H9 (cell line): Measurements from ENCODE around the gene NKAIN2. TPM values are rescaled to one million over a fixed set of nuclear protein-coding genes. Genes with fewer than 3 reads are reported as not detected.

ENCODE experiments used
- DNase-seq: peaks from one replicate; pipeline ENCODE4 v3.0.0-alpha.2; 2017
- H2AFZ ChIP-seq: one replicate; pipeline ENCODE4 v1.6.1; 2013; ENCODE audit warnings: mild to moderate bottlenecking, low read length, control low read depth, moderate library complexity
- H2AK5ac ChIP-seq: 2 replicates; pipeline ENCODE4 v1.6.1; 2013; ENCODE audit warnings: low read length, control low read depth, mixed read lengths; ENCODE audit not compliant: insufficient read length
- H2BK120ac ChIP-seq: one replicate; pipeline ENCODE4 v1.6.1; 2013; ENCODE audit warnings: low read depth, mild to moderate bottlenecking, low read length, control low read depth, inconsistent platforms; ENCODE audit not compliant: poor library complexity, severe bottlenecking
- H2BK12ac ChIP-seq: 2 replicates; pipeline ENCODE4 v1.6.1; 2013; ENCODE audit warnings: low read length, control low read depth, mixed read lengths, low read depth; ENCODE audit not compliant: insufficient read length
- H2BK15ac ChIP-seq: 2 replicates; pipeline ENCODE4 v1.6.1; 2013; ENCODE audit warnings: low read depth, low read length, control low read depth
- H2BK20ac ChIP-seq: one replicate; pipeline ENCODE4 v1.6.1; 2013; ENCODE audit warnings: low read depth, mild to moderate bottlenecking, low read length, control low read depth, inconsistent platforms; ENCODE audit not compliant: poor library complexity, severe bottlenecking
- H2BK5ac ChIP-seq: 2 replicates; pipeline ENCODE4 v1.6.1; 2013; ENCODE audit warnings: low read length, control low read depth, mixed read lengths; ENCODE audit not compliant: insufficient read length
- H3K14ac ChIP-seq: 2 replicates; pipeline ENCODE4 v1.6.1; 2013; ENCODE audit warnings: low read length, control low read depth; ENCODE audit not compliant: insufficient read depth
- H3K18ac ChIP-seq: 2 replicates; pipeline ENCODE4 v1.6.1; 2013; ENCODE audit warnings: low read depth, mild to moderate bottlenecking, mixed read lengths, low read length, control low read depth; ENCODE audit not compliant: insufficient read length
- H3K23ac ChIP-seq: 2 replicates; pipeline ENCODE4 v1.6.1; 2013; ENCODE audit warnings: low read length, control low read depth, mixed read lengths, low read depth; ENCODE audit not compliant: insufficient read length
- H3K23me2 ChIP-seq: 2 replicates; pipeline ENCODE4 v1.6.1; 2013; ENCODE audit warnings: low read depth, mild to moderate bottlenecking, mixed read lengths, low read length, control low read depth; ENCODE audit not compliant: insufficient read length, poor library complexity, severe bottlenecking
- H3K27ac ChIP-seq: 2 replicates; pipeline ENCODE4 v1.5.1; 2013; ENCODE audit warnings: low read length, control low read depth, mixed read lengths, low read depth; ENCODE audit not compliant: insufficient read length
- H3K27me3 ChIP-seq: 2 replicates; pipeline ENCODE4 v1.6.1; 2013; ENCODE audit warnings: low read length, control low read depth, inconsistent platforms; ENCODE audit not compliant: insufficient read depth
- H3K4ac ChIP-seq: 2 replicates; pipeline ENCODE4 v1.6.1; 2013; ENCODE audit warnings: low read depth, mild to moderate bottlenecking, control low read depth, inconsistent platforms, low read length, moderate library complexity
- H3K4me1 ChIP-seq: 2 replicates; pipeline ENCODE4 v1.6.1; 2013; ENCODE audit warnings: low read length, control low read depth, inconsistent platforms; ENCODE audit not compliant: insufficient read depth
- H3K4me2 ChIP-seq: 2 replicates; pipeline ENCODE4 v1.6.1; 2013; ENCODE audit warnings: low read length, control low read depth, mixed read lengths; ENCODE audit not compliant: insufficient read length, insufficient read depth
- H3K56ac ChIP-seq: 2 replicates; pipeline ENCODE4 v1.6.1; 2013; ENCODE audit warnings: low read depth, mild to moderate bottlenecking, mixed read lengths, low read length, control low read depth; ENCODE audit not compliant: insufficient read length
- H3K79me1 ChIP-seq: 2 replicates; pipeline ENCODE4 v1.6.1; 2013; ENCODE audit warnings: low read depth, mild to moderate bottlenecking, moderate library complexity, low read length, control low read depth, inconsistent platforms; ENCODE audit not compliant: insufficient read depth, poor library complexity, severe bottlenecking
- H3K79me2 ChIP-seq: 2 replicates; pipeline ENCODE4 v1.6.1; 2013; ENCODE audit warnings: low read length, control low read depth, inconsistent platforms; ENCODE audit not compliant: insufficient read depth
- H3K9ac ChIP-seq: 2 replicates; pipeline ENCODE4 v1.6.1; 2013; ENCODE audit warnings: low read length, control low read depth, mixed read lengths; ENCODE audit not compliant: insufficient read length; ENCODE audit errors: extremely low read depth
- H3K9me3 ChIP-seq: one replicate; pipeline ENCODE4 v1.6.1; 2013; ENCODE audit warnings: low read depth, low read length, inconsistent platforms; ENCODE audit not compliant: control insufficient read depth
- H3T11ph ChIP-seq: one replicate; pipeline ENCODE4 v1.6.1; 2013; ENCODE audit warnings: mild to moderate bottlenecking, low read length, control low read depth, inconsistent platforms
- H4K20me1 ChIP-seq: one replicate; pipeline ENCODE4 v1.6.1; 2013; ENCODE audit not compliant: control insufficient read depth, insufficient read length, insufficient read depth
- H4K5ac ChIP-seq: 2 replicates; pipeline ENCODE4 v1.6.1; 2013; ENCODE audit warnings: low read depth, mild to moderate bottlenecking, mixed read lengths, low read length, control low read depth; ENCODE audit not compliant: insufficient read length
- H4K8ac ChIP-seq: replicated peaks from 2 replicates; pipeline ENCODE4 v1.6.1; 2013; ENCODE audit warnings: low read length, control low read depth, mixed read lengths, low read depth; ENCODE audit not compliant: insufficient read length
- H4K91ac ChIP-seq: 2 replicates; pipeline ENCODE4 v1.6.1; 2013; ENCODE audit warnings: low read depth, mild to moderate bottlenecking, moderate library complexity, mixed read lengths, low read length, control low read depth; ENCODE audit not compliant: insufficient read length
- H3K27ac Mint-ChIP-seq, 3 experiments: 2 replicates in 2 of 3; 3 replicates in 1 of 3; pipeline ENCODE4 v1.8.0; 2020 to 2021; ENCODE audit warnings: mixed read lengths in 3 of 3, mild to moderate bottlenecking in 1 of 3, moderate library complexity in 1 of 3
- H3K27me3 Mint-ChIP-seq: 2 replicates; pipeline ENCODE4 v1.8.0; 2021; ENCODE audit warnings: low read depth, mild to moderate bottlenecking, moderate library complexity, mixed read lengths
- H3K36me3 Mint-ChIP-seq, 3 experiments: 2 replicates in 2 of 3; 3 replicates in 1 of 3; pipeline ENCODE4 v1.8.0; 2020 to 2021; ENCODE audit warnings: low read depth in 3 of 3, mixed read lengths in 3 of 3; ENCODE audit not compliant: insufficient read depth in 1 of 3
- H3K4me1 Mint-ChIP-seq, 2 experiments: 2 replicates each; pipeline ENCODE4 v1.8.0; 2020; ENCODE audit warnings: mixed read lengths in 2 of 2
- H3K4me3 Mint-ChIP-seq, 2 experiments: 2 replicates in 1 of 2; 3 replicates in 1 of 2; pipeline ENCODE4 v1.8.0; 2020 to 2021; ENCODE audit warnings: mild to moderate bottlenecking in 2 of 2, mixed read lengths in 2 of 2, moderate library complexity in 1 of 2
- H3K9me3 Mint-ChIP-seq, 2 experiments: 2 replicates in 1 of 2; 3 replicates in 1 of 2; pipeline ENCODE4 v1.8.0; 2020; ENCODE audit warnings: mild to moderate bottlenecking in 2 of 2, mixed read lengths in 2 of 2, moderate library complexity in 1 of 2
- CTCF ChIP-seq: fragments of 200-600 bp; sonication (generic); conservative IDR thresholded peaks from 3 replicates; pipeline ENCODE4 v1.8.0; 2021; ENCODE audit warnings: antibody characterized with exemption, mild to moderate bottlenecking
- WGBS: extraction: QIAGEN DNeasy Blood & Tissue Kit; methylation state at CpG from one replicate; pipeline ENCODE4 v1.1.7; 2013; ENCODE audit warnings: missing lambda C conversion rate, low lambda C conversion rate, mixed read lengths; ENCODE audit not compliant: insufficient read length; ENCODE audit errors: extremely low coverage; 5-methylcytosine and 5-hydroxymethylcytosine counted together
- total RNA-seq: library from RNA; stranded (reverse); gene quantifications from 2 replicates; pipeline ENCODE4 v1.2.1, GENCODE V29; 2021

The NKAIN2 gene
- total RNA-seq, 1 experiment from 2014 or later: 0.17 TPM

- H3K23me2 ChIP-seq: no peaks in the 10 kb centered on the region
- Mint-ChIP-seq H3K36me3 (no peaks in the 10 kb centered on the region), H3K27ac (no peak overlapping the region), H3K27me3 (no peaks in the 10 kb centered on the region), H3K9me3 (no peaks in the 10 kb centered on the region), H3K4me1 (no peaks in the 10 kb centered on the region), H3K4me3 (no peak overlapping the region)
- H3K79me2 ChIP-seq: no peaks in the 10 kb centered on the region
- H2BK5ac ChIP-seq: no peak overlapping the region
- no peak overlapping the region for H3K56ac ChIP-seq
- no peak overlapping the region for H3K4me2 ChIP-seq
- no CpG with 5 or more reads among the region's 2 CpGs for WGBS
- H3K23ac ChIP-seq: no peak overlapping the region
- H3K18ac ChIP-seq: no peak overlapping the region
- no peak overlapping the region for H2AFZ ChIP-seq
- no peak overlapping the region for H3K27ac ChIP-seq
- no peaks in the 10 kb centered on the region for H3K27me3 ChIP-seq
- H2BK20ac ChIP-seq: no peak overlapping the region
- no peaks in the 10 kb centered on the region for H3K4me1 ChIP-seq
- no peak overlapping the region for H2BK12ac ChIP-seq
- H4K5ac ChIP-seq: no peak overlapping the region
- no peak overlapping the region for H2AK5ac ChIP-seq
- no peak overlapping the region for H3K9ac ChIP-seq
- no peak overlapping the region for H2BK15ac ChIP-seq
- no peak for DNase-seq
- H3K9me3 ChIP-seq: no peaks in the 10 kb centered on the region
- no peak overlapping the region for H4K8ac ChIP-seq
- H3K79me1 ChIP-seq: no peaks in the 10 kb centered on the region
- H4K91ac ChIP-seq: no peak overlapping the region
- no peak overlapping the region for H2BK120ac ChIP-seq
- no peak overlapping the region for H3K14ac ChIP-seq
- H4K20me1 ChIP-seq: no peaks in the 10 kb centered on the region
- H3K4ac ChIP-seq: no peak overlapping the region
- no peak overlapping the region for H3T11ph ChIP-seq
- TF ChIP-seq CTCF: no peak
Measured at GRCh38 chr6:124459268-124459667, 655.6 kb downstream of the NKAIN2 start.
